AG04450 (cell line): Measurements from ENCODE around the gene CDC42BPB. TPM values are rescaled to one million over a fixed set of nuclear protein-coding genes. Genes with fewer than 3 reads are reported as not detected.
"Not testable (repeated sequence)": the region's sequence is repeated elsewhere in the genome, so short reads cannot be mapped to it uniquely, and the experiment has no call there.

Experiments used
- CTCF ChIA-PET: fragments of 300-600, 350-600 bp; formaldehyde crosslinking; extraction: SDS; loops from one replicate; lab custom pipeline; 2022; ENCODE audit warnings: antibody characterized with exemption, inconsistent platforms; lab: Charles Lee
- POLR2A ChIA-PET: fragments of 350-600 bp; formaldehyde crosslinking; extraction: SDS; loops from one replicate; lab custom pipeline; 2021; ENCODE audit warnings: antibody characterized with exemption, inconsistent platforms; lab: Yijun Ruan, JAX
- DNase-seq: peaks from one replicate; pipeline ENCODE4 v3.0.0-alpha.2; 2011; ENCODE audit warnings: low read depth, low spot score
- H3K27ac ChIP-seq: one replicate; pipeline ENCODE4 v1.5.1; 2012; ENCODE audit warnings: low read depth, low read length, control low read depth
- H3K27me3 ChIP-seq: one replicate; pipeline ENCODE4 v1.6.0; 2012; ENCODE audit warnings: low read length; ENCODE audit not compliant: control insufficient read depth, insufficient read depth
- H3K4me3 ChIP-seq: 2 replicates; pipeline ENCODE4 v1.5.1; 2011; ENCODE audit warnings: mild to moderate bottlenecking, low read depth, low read length, control low read depth
- H3K9me3 ChIP-seq: 2 replicates; pipeline ENCODE4 v1.5.1; 2012; ENCODE audit warnings: low read length; ENCODE audit not compliant: control insufficient read depth, insufficient read depth
- CTCF ChIP-seq: IDR thresholded peaks from 2 replicates; pipeline ENCODE4 v1.5.1; 2011; ENCODE audit warnings: low read depth, low read length, control low read depth, inconsistent platforms
- polyA plus RNA-seq: library from polyadenylated mRNA; depleted of rRNA; stranded (reverse); fragments of >200 nt; gene quantifications from 2 replicates; pipeline ENCODE4 v1.2.3, GENCODE V29; 2011

CDC42BPB gene
- polyA plus RNA-seq, 1 experiment: 57.0 TPM

GRCh38 chr14:102929241-102930137, 127.9 kb downstream of the CDC42BPB start:
- Histone ChIP-seq H3K4me3 (no peak overlapping the region; the same call in 1 of the 2 replicates), H3K27me3 (peaks cover 43% of the 10 kb centered on the region), H3K27ac (no peak overlapping the region), H3K9me3 (peaks cover 11% of the 10 kb centered on the region; the same call in 1 of the 2 replicates)
- ChIA-PET CTCF (interaction anchor here (0.5 kb wide), 1 partner anchor 35 kb away, joined by 3 read pairs; no protein-coding TSS in a partner anchor), POLR2A (no interaction called here)
- DNase-seq: no peak
- TF ChIP-seq CTCF: no peak

DNA sequence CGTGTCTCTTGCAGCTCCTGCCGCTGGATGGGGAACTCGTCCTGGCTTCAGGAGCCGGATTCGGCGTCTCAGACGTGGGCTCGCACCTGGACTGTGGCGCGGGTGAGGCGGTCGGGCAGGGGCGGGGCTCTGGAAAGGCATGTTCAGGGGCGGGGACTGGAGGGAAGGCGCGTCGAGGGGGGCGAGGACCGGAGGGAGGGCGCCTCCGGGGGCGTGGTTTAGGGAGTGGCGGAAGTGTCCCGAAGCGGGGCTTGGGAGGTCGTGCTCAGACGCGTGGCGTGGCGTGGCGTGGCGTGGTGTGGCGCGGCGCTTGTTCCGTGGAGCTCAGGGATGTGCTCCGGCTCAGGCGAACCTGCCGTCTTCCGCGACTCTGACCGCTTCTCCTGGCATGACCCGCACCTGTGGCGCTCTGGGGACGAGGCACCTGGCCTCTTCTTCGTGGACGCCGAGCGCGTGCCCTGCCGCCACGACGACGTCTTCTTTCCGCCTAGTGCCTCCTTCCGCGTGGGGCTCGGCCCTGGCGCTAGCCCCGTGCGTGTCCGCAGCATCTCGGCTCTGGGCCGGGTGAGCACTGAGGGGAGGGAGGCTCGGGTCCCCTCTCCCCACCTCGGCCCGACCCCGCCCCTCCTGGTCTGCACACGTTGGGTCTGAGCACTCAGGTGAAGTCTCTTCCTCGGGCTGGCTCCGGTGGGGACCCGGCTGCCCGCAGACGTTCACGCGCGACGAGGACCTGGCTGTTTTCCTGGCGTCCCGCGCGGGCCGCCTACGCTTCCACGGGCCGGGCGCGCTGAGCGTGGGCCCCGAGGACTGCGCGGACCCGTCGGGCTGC, 128.7 kb downstream of the CDC42BPB start:
- ChIA-PET POLR2A (no interaction called here), CTCF (interaction anchor here (1.1 kb wide), 1 partner anchor 235 kb away, joined by 5 read pairs; no protein-coding TSS in a partner anchor)
- no peak for TF ChIP-seq CTCF
- DNase-seq: no peak
- peak overlapping the region; percentile 51 for H3K4me3 ChIP-seq
- peaks cover 52% of the 10 kb centered on the region for H3K27me3 ChIP-seq
- H3K27ac ChIP-seq: no peak overlapping the region
- peaks cover 11% of the 10 kb centered on the region; the same call in 1 of the 2 replicates for H3K9me3 ChIP-seq

- H3K9me3 ChIP-seq: peaks cover 11% of the 10 kb centered on the region; the same call in 1 of the 2 replicates
- no peak for TF ChIP-seq CTCF
- DNase-seq: no peak
- ChIA-PET POLR2A (no interaction called here), CTCF (interaction anchor here (1.1 kb wide), 1 partner anchor 234 kb away, joined by 5 read pairs; no protein-coding TSS in a partner anchor)
- H3K27ac ChIP-seq: no peak overlapping the region
- H3K4me3 ChIP-seq: peak overlapping the region; percentile 51; the same call in 1 of the 2 replicates
- H3K27me3 ChIP-seq: peaks cover 58% of the 10 kb centered on the region
Observed at GRCh38 chr14:102927878-102928411, 129.4 kb downstream of the CDC42BPB start.

GRCh38 chr14:102927346-102927877, 129.9 kb downstream of the CDC42BPB start:
- ChIA-PET CTCF (interaction anchor here (1.1 kb wide), 1 partner anchor 233 kb away, joined by 5 read pairs; no protein-coding TSS in a partner anchor), POLR2A (no interaction called here)
- Histone ChIP-seq H3K27me3 (peaks cover 64% of the 10 kb centered on the region), H3K9me3 (peaks cover 11% of the 10 kb centered on the region; the same call in 1 of the 2 replicates), H3K4me3 (no peak overlapping the region), H3K27ac (no peak overlapping the region)
- DNase-seq: no peak
- no peak for TF ChIP-seq CTCF

GRCh38 chr14:102926840-102927239, 130.5 kb downstream of the CDC42BPB start:
- H3K27ac ChIP-seq, CTCF ChIA-PET, H3K4me3 ChIP-seq, DNase-seq, POLR2A ChIA-PET: not testable (repeated sequence)
- Histone ChIP-seq H3K27me3 (peaks cover 69% of the 10 kb centered on the region), H3K9me3 (peaks cover 14% of the 10 kb centered on the region; the same call in 1 of the 2 replicates)
